Gastroesophageal sphincter (tissue), 4 donors: ENCODE measurements around the gene MMS22L. TPM values are rescaled to one million over a fixed set of nuclear protein-coding genes. Genes with fewer than 3 reads are reported as not detected.

Experiments used
- ATAC-seq: fragments of 150-250 bp; one replicate; pipeline ENCODE4 v1.9.1; 2016; ENCODE audit warnings: mild to moderate bottlenecking, moderate library complexity
- H3K27ac ChIP-seq, 4 donors: fragments of 200-600 bp; sonication (generic) in 3 of 4; 1 replicate in 3 of 4; 2 replicates in 1 of 4; pipeline ENCODE4 v1.5.1; 2016 to 2019
- H3K27me3 ChIP-seq: fragments of 200-600 bp; sonication (generic); one replicate; pipeline ENCODE4 v1.5.1; 2019
- H3K36me3 ChIP-seq, 2 donors: fragments of 200-600 bp; sonication (generic); one replicate each; pipeline ENCODE4 v1.5.1; 2019; ENCODE audit warnings: control low read depth in 1 of 2
- H3K4me1 ChIP-seq, 3 donors: fragments of 200-600 bp; sonication (generic); 1 replicate in 2 of 3; 2 replicates in 1 of 3; pipeline ENCODE4 v1.5.1; 2016 to 2019; ENCODE audit warnings: control low read depth in 2 of 3
- H3K4me3 ChIP-seq, 2 donors: fragments of 200-600 bp; sonication (generic); one replicate each; pipeline ENCODE4 v1.5.1; 2019; ENCODE audit warnings: mild to moderate bottlenecking in 1 of 2, moderate library complexity in 1 of 2
- H3K9me3 ChIP-seq, 3 donors: fragments of 200-600 bp; sonication (generic); one replicate each; pipeline ENCODE4 v1.5.1; 2017 to 2019; ENCODE audit warnings: control low read depth in 2 of 3
- CTCF ChIP-seq, 4 experiments: fragments of 200-600 bp in 2 of 4; fragments of 450-650 bp in 2 of 4; sonication (generic) in 1 of 4; IDR thresholded peaks; one replicate each; pipeline ENCODE4 v1.5.1; 2017 to 2019; ENCODE audit warnings: antibody characterized with exemption in 4 of 4, mild to moderate bottlenecking in 2 of 4, moderate library complexity in 2 of 4
- EP300 ChIP-seq: sonication (generic); formaldehyde crosslinking; IDR thresholded peaks from one replicate; pipeline ENCODE4 v1.6.1; 2017; ENCODE audit warnings: antibody characterized with exemption, mild to moderate bottlenecking
- POLR2A ChIP-seq, 2 donors: fragments of 450-650 bp; IDR thresholded peaks; one replicate each; pipeline ENCODE4 v1.6.1; 2017; ENCODE audit warnings: antibody characterized with exemption in 2 of 2, mild to moderate bottlenecking in 2 of 2, moderate library complexity in 1 of 2
- POLR2AphosphoS5 ChIP-seq: sonication (generic); formaldehyde crosslinking; IDR thresholded peaks from one replicate; pipeline ENCODE4 v1.6.1; 2017; ENCODE audit warnings: antibody characterized with exemption
- WGBS, 2 donors: methylation state at CpG; one replicate each; pipeline ENCODE4 v1.1.5; 2018; ENCODE audit warnings: low coverage in 1 of 2; 5-methylcytosine and 5-hydroxymethylcytosine counted together
- total RNA-seq, 4 donors: library from RNA; depleted of rRNA; stranded (reverse); fragments of >200 nt; gene quantifications; one replicate each; pipeline ENCODE4 v1.1.0, GENCODE V29; 2016

MMS22L gene
- total RNA-seq, 4 donors from 2014 or later, result 3.7 to 21.8 (median 4.3) TPM

- WGBS, 2 donors, result 34 to 43% methylated on average over 2 of the region's 2 CpGs
- no peaks in the 10 kb centered on the region for H3K36me3 ChIP-seq
- no peaks in the 10 kb centered on the region for H3K4me1 ChIP-seq
- H3K9me3 ChIP-seq, result no peaks in the 10 kb centered on the region
- ATAC-seq, result no peak
- no peak overlapping the region for H3K27ac ChIP-seq
- no peak for TF ChIP-seq CTCF (IDR thresholded peaks at IDR 0.05)
- TF ChIP-seq POLR2AphosphoS5, result no peak
- TF ChIP-seq EP300, result no peak
- TF ChIP-seq POLR2A (IDR thresholded peaks at IDR 0.05), result no peak
- no peak overlapping the region for H3K4me3 ChIP-seq
- no peaks in the 10 kb centered on the region for H3K27me3 ChIP-seq
Observed at GRCh38 chr6:97129106-97129505, 153.9 kb downstream of the MMS22L start.

- 50% methylated on average over 2 of the region's 4 CpGs for WGBS, 2 donors
- Histone ChIP-seq H3K27me3 (no peaks in the 10 kb centered on the region), H3K4me3 (no peak overlapping the region), H3K36me3 (no peaks in the 10 kb centered on the region), H3K4me1 (no peaks in the 10 kb centered on the region), H3K9me3 (no peaks in the 10 kb centered on the region), H3K27ac (no peak overlapping the region)
- ATAC-seq, result no peak
- TF ChIP-seq POLR2A (IDR thresholded peaks at IDR 0.05) (no peak), EP300 (no peak), POLR2AphosphoS5 (no peak), CTCF (IDR thresholded peaks at IDR 0.05) (no peak)
Observed at GRCh38 chr6:97128507-97128906, 154.5 kb downstream of the MMS22L start.

- Histone ChIP-seq H3K27ac (no peak overlapping the region), H3K4me1 (no peaks in the 10 kb centered on the region), H3K36me3 (no peaks in the 10 kb centered on the region), H3K9me3 (peaks cover 0 to 9% (median 0%) of the 10 kb centered on the region in 3 donors), H3K4me3 (no peak overlapping the region), H3K27me3 (no peaks in the 10 kb centered on the region)
- 57 to 59% methylated on average over 3 of the region's 3 CpGs for WGBS, 2 donors
- no peak for ATAC-seq
- TF ChIP-seq EP300 (no peak), CTCF (IDR thresholded peaks at IDR 0.05) (no peak), POLR2AphosphoS5 (no peak), POLR2A (IDR thresholded peaks at IDR 0.05) (no peak)
Observed at GRCh38 chr6:97123652-97124051, 159.4 kb downstream of the MMS22L start.

GRCh38 chr6:97123112-97123511, 159.9 kb downstream of the MMS22L start:
- no peak overlapping the region for H3K4me3 ChIP-seq
- TF ChIP-seq CTCF (IDR thresholded peaks at IDR 0.05), result no peak
- TF ChIP-seq POLR2A (IDR thresholded peaks at IDR 0.05), result no peak
- no peak for TF ChIP-seq EP300
- TF ChIP-seq POLR2AphosphoS5, result no peak
- no peaks in the 10 kb centered on the region for H3K27me3 ChIP-seq
- no peak for ATAC-seq
- H3K27ac ChIP-seq, result no peak overlapping the region
- H3K4me1 ChIP-seq, result no peaks in the 10 kb centered on the region
- peaks cover 0 to 9% (median 0%) of the 10 kb centered on the region in 3 donors for H3K9me3 ChIP-seq
- H3K36me3 ChIP-seq, result no peaks in the 10 kb centered on the region
- 68 to 70% methylated on average over 3 of the region's 3 CpGs for WGBS, 2 donors

- WGBS, 2 donors, result 100% methylated on average over 2 of the region's 2 CpGs; no CpG with 5 or more reads in 1 of the 2 donors
- peaks cover 0 to 9% (median 0%) of the 10 kb centered on the region in 3 donors for H3K9me3 ChIP-seq
- H3K4me1 ChIP-seq, result no peaks in the 10 kb centered on the region
- H3K27ac ChIP-seq, result no peak overlapping the region
- no peak for ATAC-seq
- no peak for TF ChIP-seq CTCF (IDR thresholded peaks at IDR 0.05)
- no peak for TF ChIP-seq POLR2AphosphoS5
- TF ChIP-seq EP300, result no peak
- no peak for TF ChIP-seq POLR2A (IDR thresholded peaks at IDR 0.05)
- H3K27me3 ChIP-seq, result no peaks in the 10 kb centered on the region
- no peak overlapping the region for H3K4me3 ChIP-seq
- no peaks in the 10 kb centered on the region for H3K36me3 ChIP-seq
Observed at GRCh38 chr6:97120511-97120910, 162.5 kb downstream of the MMS22L start.
